GM18868 (cell line): Measurements from ENCODE around the gene GNAZ.

Experiments used
- ATAC-seq: cut with Tn5 transposase; IDR thresholded peaks from one replicate; pipeline ENCODE4 v1.9.1; 2021; ENCODE audit warnings: mild to moderate bottlenecking, moderate library complexity; ENCODE audit not compliant: unreplicated experiment

The GNAZ gene

GRCh38 chr22:23105919-23106318 is 35.6 kb downstream of the GNAZ start:
- ATAC-seq: no peak

GRCh38 chr22:23106344-23106743 is 36.0 kb downstream of the GNAZ start:
- ATAC-seq: no peak

- no peak for ATAC-seq
Measured at GRCh38 chr22:23106906-23107367, 36.6 kb downstream of the GNAZ start.

GRCh38 chr22:23107487-23108248 is 37.3 kb downstream of the GNAZ start:
- no peak for ATAC-seq

- no peak for ATAC-seq
Measured at GRCh38 chr22:23108249-23109078, 38.1 kb downstream of the GNAZ start.

- no peak for ATAC-seq
Measured at GRCh38 chr22:23109079-23109347, 38.7 kb downstream of the GNAZ start.

- ATAC-seq: no peak
Measured at GRCh38 chr22:23109441-23109978, 39.2 kb downstream of the GNAZ start.

GRCh38 chr22:23110190-23110921 is 40.0 kb downstream of the GNAZ start:
- ATAC-seq: no peak

- no peak for ATAC-seq
Measured at GRCh38 chr22:23110922-23111527, 40.7 kb downstream of the GNAZ start.

- no peak for ATAC-seq
Measured at GRCh38 chr22:23112472-23113012, 42.2 kb downstream of the GNAZ start.

- ATAC-seq: no peak
Measured at GRCh38 chr22:23113067-23113846, 42.9 kb downstream of the GNAZ start.

- no peak for ATAC-seq
Measured at GRCh38 chr22:23113847-23114720, 43.8 kb downstream of the GNAZ start.

- no peak for ATAC-seq
Measured at GRCh38 chr22:23114721-23115020, 44.4 kb downstream of the GNAZ start.

GRCh38 chr22:23115369-23115768 is 45.0 kb downstream of the GNAZ start:
- ATAC-seq: no peak

GRCh38 chr22:23115825-23116494 is 45.6 kb downstream of the GNAZ start:
- ATAC-seq: no peak

GRCh38 chr22:23116506-23117263 is 46.4 kb downstream of the GNAZ start:
- ATAC-seq: no peak

GRCh38 chr22:23117275-23117674 is 47.0 kb downstream of the GNAZ start:
- ATAC-seq: no peak
